ENCODE results near the gene CHDH.

The CHDH gene

GRCh38 chr3:53823026-53823955, 22.9 kb downstream of the CHDH start:
- no peak for DNase-seq

- no peak for DNase-seq
These were observed 23.9 kb downstream of the CHDH start for GRCh38 chr3:53822331-53822741.

GRCh38 chr3:53821631-53822121, 24.5 kb downstream of the CHDH start:
- no peak for DNase-seq

- DNase-seq, result no peak
These were observed 25.3 kb downstream of the CHDH start for GRCh38 chr3:53820756-53821580.

- no peak for DNase-seq
These were observed 26.1 kb downstream of the CHDH start for GRCh38 chr3:53820084-53820483.

GRCh38 chr3:53819163-53819868, 26.9 kb downstream of the CHDH start:
- DNase-seq, result no peak

- no peak for DNase-seq
These were observed 27.7 kb downstream of the CHDH start for GRCh38 chr3:53818221-53819162.

GRCh38 chr3:53817809-53818208, 28.4 kb downstream of the CHDH start:
- no peak for DNase-seq

GRCh38 chr3:53817211-53817610, 29.0 kb downstream of the CHDH start:
- no peak for DNase-seq

GRCh38 chr3:53816425-53816824, 29.8 kb downstream of the CHDH start:
- DNase-seq, result no peak

- DNase-seq, result no peak
These were observed 30.6 kb downstream of the CHDH start for GRCh38 chr3:53815651-53816050.

- DNase-seq, result no peak
These were observed 31.2 kb downstream of the CHDH start for GRCh38 chr3:53815067-53815466.

- no peak for DNase-seq
These were observed 32.3 kb downstream of the CHDH start for GRCh38 chr3:53813876-53814275.

GRCh38 chr3:53813229-53813628, 33.0 kb downstream of the CHDH start:
- no peak for DNase-seq

GRCh38 chr3:53812434-53812833, 33.8 kb downstream of the CHDH start:
- no peak for DNase-seq

- no peak for DNase-seq
These were observed 34.9 kb downstream of the CHDH start for GRCh38 chr3:53811143-53811927.

GRCh38 chr3:53809764-53810400, 36.3 kb downstream of the CHDH start:
- no peak for DNase-seq

- DNase-seq, result no peak
These were observed 37.0 kb downstream of the CHDH start for GRCh38 chr3:53809267-53809666.

- DNase-seq, result no peak
These were observed 37.7 kb downstream of the CHDH start for GRCh38 chr3:53808496-53808895.

- DNase-seq, result no peak
These were observed 39.0 kb downstream of the CHDH start for GRCh38 chr3:53807117-53807810.
